ENCODE measurements around the gene PFKL.

GRCh38 chr21:44368711-44369446, 69.0 kb downstream of the PFKL start:
- TF ChIP-seq POLR2A (IDR thresholded peaks at IDR 0.05) (no peak), CTCF (IDR thresholded peaks at IDR 0.05 in 4 of 5, conservative IDR thresholded peaks at IDR 0.05 in 1 of 5) (no peak)

Measured in gastrocnemius medialis (tissue), 4 donors.